Measurements from ENCODE around the gene CFAP206.

- no peak for TF ChIP-seq EZH2phosphoT487 (IDR thresholded peaks at IDR 0.05; ENCODE audit: low read depth)
- TF ChIP-seq CTCF (IDR thresholded peaks at IDR 0.05; ENCODE audit: low read depth, low read length) = no peak
These were observed 87.1 kb downstream of the CFAP206 start for GRCh38 chr6:87494761-87495422.
